Activated T-cell treated with anti-CD3 and anti-CD28 coated beads for 4 hours (primary cell): Measurements from ENCODE around the gene AZIN2.
"Not testable (repeated sequence)": the region's sequence is repeated elsewhere in the genome, so short reads cannot be mapped to it uniquely, and the experiment has no call there.

Experiments
- DNase-seq: peaks from one replicate; pipeline ENCODE4 v3.0.0-alpha.2; 2020

The AZIN2 gene

GRCh38 chr1:33060579-33061083 lies 20.3 kb upstream of the AZIN2 start:
- DNase-seq = no peak

DNA sequence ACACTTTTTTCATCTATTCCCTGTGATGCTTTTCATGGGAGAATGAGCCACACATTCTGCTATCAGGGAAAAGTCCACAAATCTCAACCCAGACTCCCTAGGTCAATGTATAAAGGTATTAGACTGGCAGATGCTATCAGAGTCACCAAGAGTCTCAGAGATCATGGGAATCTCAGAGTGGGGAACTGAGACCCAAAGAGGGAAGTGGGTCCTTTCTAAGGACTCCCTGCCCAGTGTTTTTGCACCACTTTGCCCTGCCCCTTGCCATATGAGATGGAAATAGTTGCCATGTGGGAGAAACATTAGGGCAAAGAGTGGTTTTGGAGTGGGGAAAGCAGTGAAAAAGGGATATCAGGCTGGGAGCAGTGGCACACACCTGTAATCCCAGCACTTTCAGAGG lies 19.1 kb upstream of the AZIN2 start:
- DNase-seq = no peak

DNA sequence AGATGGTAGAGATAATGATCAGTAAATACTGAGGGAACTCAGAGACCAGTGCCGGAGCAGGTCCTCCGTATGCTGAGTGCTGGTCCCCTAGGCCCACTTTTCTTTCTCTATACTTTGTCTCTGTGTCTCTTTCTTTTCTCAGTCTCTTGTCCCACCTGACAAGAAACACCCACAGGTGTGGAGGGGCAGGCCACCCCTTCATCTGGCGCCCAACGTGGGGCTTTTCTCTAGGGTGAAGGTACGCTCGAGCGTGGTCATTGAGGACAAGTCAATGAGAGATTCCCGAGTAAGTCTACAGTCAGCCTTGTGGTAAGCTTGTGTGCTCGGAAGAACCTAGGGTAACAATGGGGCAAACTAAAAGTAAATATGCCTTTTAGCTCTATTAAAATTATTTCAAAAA lies 16.7 kb upstream of the AZIN2 start:
- not testable (repeated sequence) for DNase-seq

- no peak for DNase-seq
These were observed 15.7 kb upstream of the AZIN2 start for GRCh38 chr1:33065301-33065700.

- DNase-seq = not testable (repeated sequence)
These were observed 14.5 kb upstream of the AZIN2 start for GRCh38 chr1:33066477-33066876.

- not testable (repeated sequence) for DNase-seq
These were observed 12.8 kb upstream of the AZIN2 start for GRCh38 chr1:33068108-33068507.

DNA sequence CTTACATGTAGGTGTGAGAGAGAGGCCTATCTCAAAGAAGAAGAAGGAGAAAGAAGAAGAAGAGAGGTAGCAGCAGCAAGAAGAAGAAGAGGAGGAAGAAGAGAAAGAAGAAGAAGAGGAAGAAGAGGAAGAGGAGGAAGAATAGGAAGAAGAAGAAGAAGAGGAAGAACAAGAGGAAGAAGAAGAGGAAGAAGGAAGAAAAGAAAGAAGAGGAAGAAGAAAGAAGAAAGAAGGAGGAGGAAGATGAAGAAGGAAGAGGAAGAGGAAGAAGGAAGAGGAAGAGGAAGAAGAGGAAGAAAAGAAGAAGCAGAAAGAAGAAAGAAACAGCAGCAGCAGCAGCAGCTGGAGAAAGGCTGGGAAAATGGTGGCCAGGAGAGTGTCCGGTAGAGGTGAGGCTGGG lies 10.3 kb upstream of the AZIN2 start:
- DNase-seq = no peak

DNA sequence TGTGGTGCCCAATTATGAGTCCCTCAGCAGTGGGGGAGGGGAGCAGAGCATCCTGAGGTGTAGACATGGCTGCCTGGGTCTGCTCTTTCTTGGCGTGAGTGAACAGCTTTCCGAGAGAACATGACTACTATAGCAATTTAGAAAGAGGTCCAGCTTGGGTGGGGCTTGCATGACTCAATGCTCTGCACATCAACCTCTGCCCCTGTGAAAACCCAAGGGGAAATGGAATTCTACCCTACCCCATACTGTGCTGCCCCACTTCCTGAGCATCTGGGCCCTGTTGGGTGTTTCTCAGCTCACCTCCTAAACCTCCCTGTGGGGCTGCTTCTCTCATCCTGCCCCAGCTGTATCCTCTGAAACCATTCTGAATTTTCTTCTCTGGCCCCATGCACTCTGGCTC lies 8.2 kb upstream of the AZIN2 start:
- DNase-seq = no peak

DNA sequence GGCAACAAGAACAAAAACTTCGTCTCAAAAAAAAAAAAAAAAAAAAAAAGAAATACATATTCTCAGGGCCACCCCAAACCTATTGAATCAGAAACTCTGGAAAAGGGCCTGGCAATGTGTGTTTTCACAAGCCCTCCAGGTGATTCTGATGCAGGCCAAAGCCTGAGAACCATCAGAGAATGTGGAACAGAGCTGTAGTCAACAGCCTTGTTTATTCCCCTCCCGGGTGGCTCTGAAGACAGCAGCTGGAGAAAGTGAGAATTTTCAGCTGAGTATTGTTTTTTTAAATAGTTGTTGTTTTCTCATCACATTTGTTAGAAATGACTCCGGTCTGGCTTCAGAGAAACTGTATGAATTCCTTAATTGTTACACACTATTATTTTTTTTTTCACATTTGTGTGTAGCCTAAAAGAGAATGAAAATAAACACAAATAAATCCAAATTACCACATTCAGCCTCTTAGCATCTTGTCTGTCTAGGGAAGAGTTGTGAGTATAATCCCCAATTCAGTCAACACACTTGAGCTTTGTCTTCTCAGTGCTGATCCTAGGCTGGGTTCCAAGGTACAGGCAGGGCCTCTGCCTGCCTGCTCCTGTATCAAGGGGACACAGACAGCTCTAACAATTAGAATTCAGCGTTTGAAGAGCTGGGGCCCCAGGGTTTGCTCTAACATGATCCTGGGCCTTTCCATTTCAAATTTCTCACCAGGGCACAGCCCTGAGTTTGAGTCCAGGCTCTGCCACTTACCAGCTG lies 6.6 kb upstream of the AZIN2 start:
- DNase-seq = no peak

DNA sequence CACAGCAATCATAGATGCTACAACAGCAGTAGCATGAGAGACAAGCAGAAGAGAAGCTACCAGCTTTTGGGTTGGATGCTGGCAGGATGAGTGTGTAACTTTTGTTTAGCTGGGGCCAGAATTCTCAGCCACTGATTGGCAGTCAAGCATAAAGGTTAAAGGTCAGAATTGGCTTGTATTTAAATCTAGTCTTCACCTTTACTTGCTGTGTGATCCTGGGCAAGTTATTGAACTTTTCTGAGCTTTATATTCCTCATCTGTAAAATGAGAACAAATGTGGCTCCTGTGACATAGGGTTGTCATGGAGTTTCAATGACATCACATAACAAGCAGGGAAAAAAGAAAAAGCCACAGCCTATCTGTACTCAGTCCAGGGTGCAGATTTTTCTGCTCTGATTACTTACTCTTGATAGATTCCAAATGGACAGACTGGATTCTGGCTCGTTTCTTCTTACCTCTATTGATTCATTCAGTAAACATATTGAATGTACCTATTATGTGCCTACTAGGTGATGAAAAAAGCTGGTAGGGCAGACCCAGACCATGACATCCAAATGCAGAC lies 2.8 kb upstream of the AZIN2 start:
- no peak for DNase-seq

GRCh38 chr1:33080373-33080772 lies 580 bp upstream of the AZIN2 start:
- DNase-seq = no peak

DNA sequence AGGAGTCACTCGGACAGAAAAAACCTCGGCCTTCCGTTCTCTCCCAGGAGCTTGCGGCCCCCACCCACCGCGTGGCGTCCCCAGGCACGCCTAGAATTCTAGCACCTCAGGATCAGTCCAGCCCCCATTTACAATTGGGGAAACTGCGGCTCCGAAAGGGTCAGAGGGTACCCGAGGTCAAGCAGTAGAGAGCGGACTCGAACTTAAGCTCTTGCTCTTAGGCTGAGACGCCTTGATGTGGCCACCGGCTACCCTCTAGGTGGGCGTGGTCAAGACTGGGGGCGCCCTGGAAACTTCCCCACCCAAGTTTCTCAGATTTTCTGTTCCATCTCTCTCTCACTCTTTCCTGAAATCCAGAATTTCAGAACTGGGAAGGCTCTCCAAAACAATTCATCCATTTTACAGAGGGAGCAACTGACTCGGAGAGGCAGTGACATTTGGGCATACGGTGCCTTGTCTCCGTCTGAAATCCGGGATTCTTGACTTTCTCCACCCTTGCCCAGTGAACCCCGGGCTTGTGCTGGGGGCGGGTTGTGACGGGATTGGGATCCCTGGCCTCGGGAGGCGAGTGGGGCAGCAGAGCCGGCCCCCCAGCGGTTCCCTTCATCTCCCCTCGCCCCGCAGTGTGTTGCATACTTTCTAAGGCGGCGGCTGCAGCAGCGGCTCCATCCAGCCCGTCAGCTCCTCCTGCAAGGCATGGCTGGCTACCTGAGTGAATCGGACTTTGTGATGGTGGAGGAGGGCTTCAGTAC lies 777 bp downstream of the AZIN2 start:
- no peak for DNase-seq

DNA sequence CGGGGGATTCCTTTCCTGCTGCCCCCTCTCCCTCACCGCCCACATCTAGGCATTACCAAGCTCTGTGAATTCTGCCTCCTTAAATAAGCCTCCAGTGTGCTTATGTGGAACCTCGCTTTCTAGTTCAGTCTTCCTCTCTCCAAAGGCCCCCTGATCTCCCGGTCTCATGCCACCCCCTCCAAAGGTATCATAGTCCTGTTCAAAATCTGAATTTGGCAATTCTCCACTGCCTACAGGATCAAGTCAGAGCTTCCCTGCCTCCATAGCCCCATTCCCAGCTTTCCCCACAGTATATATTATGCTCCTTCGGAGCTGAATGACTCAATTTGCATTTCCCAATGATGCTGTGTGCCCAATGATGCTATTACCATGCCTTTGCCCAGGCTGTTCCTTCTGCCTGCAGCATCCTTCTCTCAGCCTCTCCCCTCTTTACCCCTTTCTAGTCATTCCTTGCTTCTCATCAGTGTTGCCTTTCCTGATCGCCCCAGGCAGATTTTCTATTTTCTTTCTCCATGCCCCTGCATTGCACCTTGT lies 1.7 kb downstream of the AZIN2 start:
- DNase-seq = no peak

GRCh38 chr1:33085332-33085731 lies 4.4 kb downstream of the AZIN2 start:
- no peak for DNase-seq

DNA sequence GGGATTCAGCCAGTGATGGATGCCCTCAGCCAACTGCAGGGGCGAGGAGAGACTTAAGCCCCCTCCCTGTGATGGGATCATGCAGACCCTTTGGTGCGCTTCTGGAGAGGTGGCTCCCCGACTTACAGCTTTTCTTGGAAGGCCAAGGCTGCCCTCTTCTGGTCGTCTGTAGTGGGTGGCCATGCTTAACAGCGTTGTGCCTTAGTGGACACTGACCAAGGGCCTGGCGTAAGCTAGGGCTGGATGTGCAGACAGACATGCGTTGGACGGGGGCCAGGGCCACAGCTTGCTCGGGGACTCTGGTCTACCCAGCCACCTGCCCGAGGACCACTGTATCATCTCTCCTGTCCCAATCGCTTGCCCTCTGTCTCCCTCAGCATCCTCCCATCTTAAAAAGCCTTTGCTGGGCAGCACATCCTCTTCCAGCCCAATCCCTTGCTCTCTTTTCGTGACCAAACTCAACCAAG lies 5.5 kb downstream of the AZIN2 start:
- no peak for DNase-seq

- DNase-seq = no peak
These were observed 6.7 kb downstream of the AZIN2 start for GRCh38 chr1:33087677-33088076.

DNA sequence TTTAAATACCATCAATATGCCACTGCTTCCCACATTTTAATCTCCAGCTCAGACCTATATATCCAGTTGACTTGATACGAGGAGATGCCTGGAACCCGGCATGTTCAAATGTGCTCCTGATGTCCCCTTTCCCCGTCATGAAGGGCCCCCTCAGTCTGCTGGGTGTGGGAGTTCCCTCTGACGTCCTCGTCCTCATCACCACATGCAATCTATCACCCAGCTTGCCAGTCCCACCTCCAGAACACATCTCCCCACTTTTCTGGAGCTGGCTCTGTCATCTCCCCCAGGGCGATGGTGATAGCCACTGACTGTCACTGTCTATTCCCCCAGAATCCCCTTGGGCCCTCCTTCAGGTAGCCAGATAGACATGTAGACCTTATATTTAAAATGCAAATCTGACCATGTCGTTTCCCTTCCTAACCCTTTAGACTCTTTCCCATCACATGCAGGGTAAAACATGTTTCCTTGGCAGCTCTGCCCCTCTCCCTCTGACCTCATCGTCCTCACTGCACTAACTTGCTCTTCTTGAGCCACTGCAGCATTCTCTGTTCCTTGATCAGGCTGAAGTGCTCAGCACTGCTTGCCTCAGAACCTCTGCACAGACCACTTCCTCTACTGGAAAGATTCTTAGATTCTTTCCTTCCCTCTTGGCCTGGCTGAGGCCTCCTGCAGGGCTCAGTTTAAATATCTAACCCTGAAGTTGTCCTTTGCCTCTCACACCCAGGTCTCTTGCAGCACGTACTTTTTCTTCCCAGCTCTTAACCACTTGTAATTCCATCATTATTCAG lies 7.4 kb downstream of the AZIN2 start:
- DNase-seq = no peak

GRCh38 chr1:33089457-33089856 lies 8.5 kb downstream of the AZIN2 start:
- DNase-seq = no peak

DNA sequence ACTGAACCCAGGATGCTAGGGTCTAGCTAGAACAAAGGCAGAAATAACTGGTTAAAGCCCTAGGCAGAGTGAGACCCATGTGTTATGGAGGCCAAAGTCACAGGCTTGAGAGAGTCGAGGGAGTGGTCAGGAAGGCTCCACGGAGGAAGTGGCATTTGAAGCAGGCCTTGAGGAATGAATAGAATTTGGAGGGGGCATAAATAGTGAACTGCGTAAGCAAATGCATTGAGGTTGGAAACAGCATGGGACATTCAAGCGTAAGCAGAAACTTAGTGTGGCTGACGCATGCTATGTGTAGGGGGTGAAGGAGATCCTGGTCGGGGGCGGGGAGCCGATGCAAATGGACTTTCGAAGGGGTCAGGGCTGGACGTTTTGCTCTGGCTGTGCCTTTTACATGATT lies 11.5 kb downstream of the AZIN2 start:
- DNase-seq = no peak

- DNase-seq = no peak
These were observed 12.1 kb downstream of the AZIN2 start for GRCh38 chr1:33093004-33093403.

DNA sequence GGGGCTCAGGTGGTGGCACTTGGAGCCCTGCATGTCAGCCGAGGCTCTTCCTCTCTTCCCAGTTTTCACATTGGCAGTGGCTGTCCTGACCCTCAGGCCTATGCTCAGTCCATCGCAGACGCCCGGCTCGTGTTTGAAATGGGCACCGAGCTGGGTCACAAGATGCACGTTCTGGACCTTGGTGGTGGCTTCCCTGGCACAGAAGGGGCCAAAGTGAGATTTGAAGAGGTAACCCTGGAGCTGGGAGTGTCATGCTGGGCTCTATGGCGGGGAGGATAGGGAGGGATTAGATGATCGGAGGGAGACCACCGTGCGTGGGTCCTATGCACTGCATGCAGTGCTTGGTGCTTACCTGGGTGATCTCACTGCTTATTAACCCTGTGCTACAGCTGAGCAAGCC lies 13.5 kb downstream of the AZIN2 start:
- DNase-seq = no peak

GRCh38 chr1:33094971-33095604 lies 14.1 kb downstream of the AZIN2 start:
- DNase-seq = no peak
